ENCODE measurements around the gene USP17L20. TPM values are rescaled to one million over a fixed set of nuclear protein-coding genes. Genes with fewer than 3 reads are reported as not detected.
"Not testable (repeated sequence)": the region's sequence is repeated elsewhere in the genome, so short reads cannot be mapped to it uniquely, and the experiment has no call there.

Gene USP17L20
- total RNA-seq (ENCODE audit: low replicate concordance), result not detected in 2 replicates

DNA sequence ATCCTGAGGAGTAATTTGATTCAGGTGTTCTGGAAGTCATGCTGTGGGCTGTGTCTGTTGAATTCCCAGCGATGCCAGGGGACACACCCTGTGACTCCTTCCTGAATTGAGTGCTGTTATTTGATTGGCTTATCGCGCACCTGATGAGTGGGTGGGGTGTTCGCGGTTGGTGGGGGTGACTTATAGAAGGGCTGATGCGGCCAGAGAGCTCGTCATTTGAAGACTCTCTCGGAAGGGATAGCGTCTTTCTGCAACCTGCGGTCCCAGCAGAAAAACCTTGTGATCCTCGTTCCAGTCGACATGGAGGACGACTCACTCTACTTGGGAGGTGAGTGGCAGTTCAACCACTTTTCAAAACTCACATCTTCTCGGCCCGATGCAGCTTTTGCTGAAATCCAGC is at the start of gene USP17L20:
Gene USP17L20, plus strand, starts transcription at position 301 of the 400 bp plus-strand sequence. Its CDS starts 0 bp downstream, at position 301.
- H3K4me3 ChIP-seq (ENCODE audit: low read depth, low read length); DNase-seq (ENCODE audit: low read depth): not testable (repeated sequence)

- not testable (repeated sequence) for DNase-seq (ENCODE audit: low read depth)
These were observed 47.6 kb upstream of the USP17L20 start, which contains the start of gene USP17L10 for GRCh38 chr4:9210357-9210756. TSS of gene USP17L10 (plus strand) at chr4:9210657. CDS start at chr4:9210657, 0 bp downstream.

GRCh38 chr4:9214701-9215100 is 43.2 kb upstream of the USP17L20 start:
- not testable (repeated sequence) for H3K4me3 ChIP-seq (ENCODE audit: low read depth, low read length); DNase-seq (ENCODE audit: low read depth)

More at GRCh38 chr4:9210357-9210756, 47.6 kb upstream of the USP17L20 start, which contains the start of gene USP17L10:
- H3K4me3 ChIP-seq (ENCODE audit: low read depth, low read length), result not testable (repeated sequence)

GRCh38 chr4:9215105-9215504 is 42.8 kb upstream of the USP17L20 start, which contains the start of gene USP17L11:
TSS of gene USP17L11 (plus strand) at chr4:9215405. CDS start at chr4:9215405, 0 bp downstream.
- not testable (repeated sequence) for DNase-seq (ENCODE audit: low read depth); H3K4me3 ChIP-seq (ENCODE audit: low read depth, low read length)

DNA sequence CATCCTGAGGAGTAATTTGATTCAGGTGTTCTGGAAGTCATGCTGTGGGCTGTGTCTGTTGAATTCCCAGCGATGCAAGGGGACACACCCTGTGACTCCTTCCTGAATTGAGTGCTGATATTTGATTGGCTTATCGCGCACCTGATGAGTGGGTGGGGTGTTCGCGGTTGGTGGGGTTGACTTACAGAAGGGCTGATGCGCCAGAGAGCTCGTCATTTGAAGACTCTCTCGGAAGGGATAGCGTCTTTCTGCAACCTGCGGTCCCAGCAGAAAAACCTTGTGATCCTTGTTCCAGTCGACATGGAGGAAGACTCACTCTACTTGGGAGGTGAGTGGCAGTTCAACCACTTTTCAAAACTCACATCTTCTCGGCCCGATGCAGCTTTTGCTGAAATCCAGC is 38.1 kb upstream of the USP17L20 start, which contains the start of gene USP17L12:
Gene USP17L12, plus strand, starts transcription at position 301 of the 400 bp plus-strand sequence. Its CDS starts 0 bp downstream, at position 301.
- DNase-seq (ENCODE audit: low read depth); H3K4me3 ChIP-seq (ENCODE audit: low read depth, low read length): not testable (repeated sequence)

DNA sequence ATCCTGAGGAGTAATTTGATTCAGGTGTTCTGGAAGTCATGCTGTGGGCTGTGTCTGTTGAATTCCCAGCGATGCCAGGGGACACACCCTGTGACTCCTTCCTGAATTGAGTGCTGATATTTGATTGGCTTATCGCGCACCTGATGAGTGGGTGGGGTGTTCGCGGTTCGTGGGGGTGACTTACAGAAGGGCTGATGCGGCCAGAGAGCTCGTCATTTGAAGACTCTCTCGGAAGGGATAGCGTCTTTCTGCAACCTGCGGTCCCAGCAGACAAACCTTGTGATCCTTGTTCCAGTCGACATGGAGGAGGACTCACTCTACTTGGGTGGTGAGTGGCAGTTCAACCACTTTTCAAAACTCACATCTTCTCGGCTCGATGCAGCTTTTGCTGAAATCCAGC is 33.3 kb upstream of the USP17L20 start, which contains the start of gene USP17L13:
Gene USP17L13, plus strand, starts transcription at position 301 of the 400 bp plus-strand sequence. Its CDS starts 0 bp downstream, at position 301.
- not testable (repeated sequence) for DNase-seq (ENCODE audit: low read depth); H3K4me3 ChIP-seq (ENCODE audit: low read depth, low read length)

- H3K4me3 ChIP-seq (ENCODE audit: low read depth, low read length); DNase-seq (ENCODE audit: low read depth): not testable (repeated sequence)
These were observed 27.7 kb upstream of the USP17L20 start for GRCh38 chr4:9230249-9230648.

DNA sequence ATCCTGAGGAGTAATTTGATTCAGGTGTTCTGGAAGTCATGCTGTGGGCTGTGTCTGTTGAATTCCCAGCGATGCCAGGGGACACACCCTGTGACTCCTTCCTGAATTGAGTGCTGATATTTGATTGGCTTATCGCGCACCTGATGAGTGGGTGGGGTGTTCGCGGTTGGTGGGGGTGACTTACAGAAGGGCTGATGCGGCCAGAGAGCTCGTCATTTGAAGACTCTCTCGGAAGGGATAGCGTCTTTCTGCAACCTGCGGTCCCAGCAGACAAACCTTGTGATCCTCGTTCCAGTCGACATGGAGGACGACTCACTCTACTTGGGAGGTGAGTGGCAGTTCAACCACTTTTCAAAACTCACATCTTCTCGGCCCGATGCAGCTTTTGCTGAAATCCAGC is 23.8 kb upstream of the USP17L20 start, which contains the start of gene USP17L15:
Gene USP17L15, plus strand, starts transcription at position 301 of the 400 bp plus-strand sequence. Its CDS starts 0 bp downstream, at position 301.
- not testable (repeated sequence) for DNase-seq (ENCODE audit: low read depth)

GRCh38 chr4:9238461-9238860 is 19.5 kb upstream of the USP17L20 start:
- DNase-seq (ENCODE audit: low read depth); H3K4me3 ChIP-seq (ENCODE audit: low read depth, low read length): not testable (repeated sequence)

More for the DNA sequence above, 23.8 kb upstream of the USP17L20 start, which contains the start of gene USP17L15:
- H3K4me3 ChIP-seq (ENCODE audit: low read depth, low read length), result not testable (repeated sequence)

GRCh38 chr4:9243579-9243978 is 14.3 kb upstream of the USP17L20 start, which contains the start of gene USP17L17:
TSS of gene USP17L17 (plus strand) at chr4:9243879. CDS start at chr4:9243879, 0 bp downstream.
- H3K4me3 ChIP-seq (ENCODE audit: low read depth, low read length); DNase-seq (ENCODE audit: low read depth): not testable (repeated sequence)

- H3K4me3 ChIP-seq (ENCODE audit: low read depth, low read length); DNase-seq (ENCODE audit: low read depth): not testable (repeated sequence)
These were observed 9.8 kb upstream of the USP17L20 start, which contains the start of gene USP17L18 for GRCh38 chr4:9247953-9248680. TSS of gene USP17L18 (plus strand) at chr4:9248630. CDS start at chr4:9248630, 0 bp downstream.

- DNase-seq (ENCODE audit: low read depth); H3K4me3 ChIP-seq (ENCODE audit: low read depth, low read length): not testable (repeated sequence)
These were observed 4.8 kb upstream of the USP17L20 start, which contains the start of gene USP17L19 for GRCh38 chr4:9253078-9253477. TSS of gene USP17L19 (plus strand) at chr4:9253378. CDS start at chr4:9253378, 0 bp downstream.

DNA sequence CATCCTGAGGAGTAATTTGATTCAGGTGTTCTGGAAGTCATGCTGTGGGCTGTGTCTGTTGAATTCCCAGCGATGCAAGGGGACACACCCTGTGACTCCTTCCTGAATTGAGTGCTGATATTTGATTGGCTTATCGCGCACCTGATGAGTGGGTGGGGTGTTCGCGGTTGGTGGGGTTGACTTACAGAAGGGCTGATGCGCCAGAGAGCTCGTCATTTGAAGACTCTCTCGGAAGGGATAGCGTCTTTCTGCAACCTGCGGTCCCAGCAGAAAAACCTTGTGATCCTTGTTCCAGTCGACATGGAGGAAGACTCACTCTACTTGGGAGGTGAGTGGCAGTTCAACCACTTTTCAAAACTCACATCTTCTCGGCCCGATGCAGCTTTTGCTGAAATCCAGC is 4.6 kb downstream of the USP17L20 start, which contains the start of gene USP17L21:
Gene USP17L21, plus strand, starts transcription at position 301 of the 400 bp plus-strand sequence. Its CDS starts 0 bp downstream, at position 301.
- not testable (repeated sequence) for H3K4me3 ChIP-seq (ENCODE audit: low read depth, low read length); DNase-seq (ENCODE audit: low read depth)

GRCh38 chr4:9267319-9267718 is 9.4 kb downstream of the USP17L20 start, which contains the start of gene USP17L22:
TSS of gene USP17L22 (plus strand) at chr4:9267619. CDS start at chr4:9267619, 0 bp downstream.
- not testable (repeated sequence) for H3K4me3 ChIP-seq (ENCODE audit: low read depth, low read length); DNase-seq (ENCODE audit: low read depth)

DNA sequence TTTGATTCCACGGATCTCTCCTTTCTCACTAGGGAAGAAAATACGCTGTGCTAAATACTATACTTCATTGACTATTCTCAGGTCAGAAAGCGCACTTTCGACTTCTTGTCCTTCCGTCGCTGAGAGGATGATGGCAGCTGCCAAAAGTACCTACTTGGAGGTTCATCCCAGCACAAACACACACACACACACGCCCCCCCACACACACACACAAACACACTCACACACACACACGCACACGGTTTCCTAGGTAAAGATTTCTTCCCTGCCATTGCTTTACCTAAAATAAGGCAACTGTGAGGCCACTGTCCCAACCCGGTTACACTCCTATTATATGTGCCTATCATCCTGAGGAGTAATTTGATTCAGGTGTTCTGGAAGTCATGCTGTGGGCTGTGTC is 13.8 kb downstream of the USP17L20 start:
- DNase-seq (ENCODE audit: low read depth); H3K4me3 ChIP-seq (ENCODE audit: low read depth, low read length): not testable (repeated sequence)
